Pancreas (tissue), 10 donors: Measurements from ENCODE around the gene R3HDML. TPM values are rescaled to one million over a fixed set of nuclear protein-coding genes. Genes with fewer than 3 reads are reported as not detected.
A peak's percentile ranks its signal among the peaks of the same experiment; 100 is the strongest.

ENCODE experiments used
- ATAC-seq, 4 donors: fragments of 200-7000 bp; cut with Tn5 transposase; one replicate each; pipeline versions ENCODE4 v1.8.0 to v1.9.1; 2020; ENCODE audit warnings: mild to moderate bottlenecking in 4 of 4, moderate library complexity in 4 of 4
- DNase-seq, 6 donors: peaks; one replicate each; pipeline ENCODE4 v3.0.0-alpha.2; 2020
- FAIRE-seq: peaks from 2 replicates; lab custom pipeline; 2012; peaks lifted over from hg19 to GRCh38; lab: Jason Lieb, UNC
- H3K27ac ChIP-seq, 4 donors: fragments of 200-600 bp; sonication (generic); 1 replicate in 3 of 4; 2 replicates in 1 of 4; pipeline versions ENCODE4 v1.5.0 to v1.8.0; 2020
- H3K27me3 ChIP-seq, 4 donors: fragments of 200-600 bp; one replicate each; pipeline ENCODE4 v1.8.0; 2021
- H3K36me3 ChIP-seq, 3 donors: fragments of 200-600 bp; sonication (generic) in 1 of 3; one replicate each; pipeline versions ENCODE4 v1.5.0 to v1.8.0; 2020 to 2021
- H3K4me1 ChIP-seq, 3 donors: fragments of 200-600 bp; one replicate each; pipeline ENCODE4 v1.8.0; 2021
- H3K4me3 ChIP-seq, 4 donors: fragments of 200-600 bp; sonication (generic) in 2 of 4; one replicate each; pipeline versions ENCODE4 v1.5.0 to v1.8.0; 2020 to 2021
- H3K9me3 ChIP-seq, 4 donors: fragments of 200-600 bp; one replicate each; pipeline ENCODE4 v1.8.0; 2021
- WGBS, 2 donors: extraction: QIAGEN DNeasy Blood & Tissue Kit; methylation state at CpG; one replicate each; pipeline ENCODE4 v1.1.7; 2013; 5-methylcytosine and 5-hydroxymethylcytosine counted together
- intact Hi-C, 3 donors: fragments of 100-400 bp; cut with DNase I; formaldehyde crosslinking; loops; one replicate each; pipeline versions ENCODE4 v1.11.1 to v1.14.2; 2022
- polyA plus RNA-seq, 2 donors: library from polyadenylated mRNA; stranded (reverse); fragments of 200-250 nt; gene quantifications; one replicate each; pipeline ENCODE4 v1.2.3, GENCODE V29; 2013
- total RNA-seq, 6 donors: library from RNA; stranded (reverse); fragmentation: NEBNext Ultra II Directional in 4 of 6; extraction: Animal tissue kit (Norgen Biotek cat#: 25700) in 4 of 6; gene quantifications; one replicate each; pipeline versions ENCODE4 v1.2.1 to v1.2.4, GENCODE V29; 2021 to 2023
- TF ChIP-seq, protein P1 (sequence below), 4 donors: fragments of 200-600 bp; sonication (generic) in 3 of 4; IDR thresholded peaks; one replicate each; pipeline versions ENCODE4 v1.5.0 to v1.8.0; 2021; ENCODE audit warnings: antibody characterized with exemption in 4 of 4
- donor health status: healthy with polysubstance abuse.
- donor health status: DM: no; HTN: no; CAD: no; lungs with moderate emphysema.
- donor health status: DM: no; HTN: no; CAD: no.
- donor health status: control.
- donor health status: control.
- donor health status: Bipolar disorder and iron deficiency.
- donor health status: DM: yes; HTN: yes; CAD: no.
- donor health status: DM: no; HTN: no; CAD: no.
- donor health status: DM: no; HTN: no; CAD: no.
- donor health status: DM: yes; HTN: yes; CAD: no.

R3HDML gene, protein sequence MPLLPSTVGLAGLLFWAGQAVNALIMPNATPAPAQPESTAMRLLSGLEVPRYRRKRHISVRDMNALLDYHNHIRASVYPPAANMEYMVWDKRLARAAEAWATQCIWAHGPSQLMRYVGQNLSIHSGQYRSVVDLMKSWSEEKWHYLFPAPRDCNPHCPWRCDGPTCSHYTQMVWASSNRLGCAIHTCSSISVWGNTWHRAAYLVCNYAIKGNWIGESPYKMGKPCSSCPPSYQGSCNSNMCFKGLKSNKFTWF
- total RNA-seq (not detected), polyA plus RNA-seq (not detected)

DNA sequence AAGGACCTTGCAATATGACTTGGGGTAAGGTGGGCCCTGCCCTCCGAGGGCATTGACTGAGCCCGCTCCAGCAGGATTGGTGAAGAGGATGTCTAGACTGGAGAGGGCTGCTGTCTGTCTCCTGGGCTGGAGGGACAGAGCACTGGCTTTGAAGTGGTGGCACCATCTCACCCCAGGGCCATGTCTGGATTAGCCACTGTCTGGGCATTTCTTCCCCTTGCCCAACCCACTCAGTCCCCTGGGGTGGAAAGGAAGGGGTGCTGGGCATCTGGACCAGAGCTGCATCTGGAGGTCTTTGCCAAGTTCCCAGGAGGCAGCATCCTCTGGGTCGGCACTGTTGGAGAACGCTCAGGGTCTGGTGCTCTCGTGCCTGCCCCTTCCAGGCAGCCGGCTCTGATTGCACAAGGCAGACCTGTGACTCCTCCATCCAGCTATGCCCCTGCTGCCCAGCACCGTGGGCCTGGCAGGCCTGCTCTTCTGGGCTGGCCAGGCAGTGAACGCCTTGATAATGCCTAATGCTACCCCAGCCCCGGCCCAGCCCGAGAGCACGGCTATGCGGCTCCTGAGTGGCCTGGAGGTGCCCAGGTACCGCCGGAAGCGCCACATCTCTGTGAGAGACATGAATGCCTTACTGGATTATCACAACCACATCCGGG is at the start of gene R3HDML:
R3HDML (plus strand) TSS at position 319 of the 656 bp plus-strand sequence; CDS start at position 434, 115 bp downstream.
- Histone ChIP-seq H3K9me3 (no peaks in the 10 kb centered on the region), H3K27me3 (no peaks in the 10 kb centered on the region), H3K36me3 (no peaks in the 10 kb centered on the region), H3K4me1 (peaks cover 0 to 3% (median 0%) of the 10 kb centered on the region in 3 donors), H3K4me3 (no peak within 1 kb of the TSS), H3K27ac (no peak within 1 kb of the TSS)
- intact Hi-C loops, result no loop called here
- no peak for FAIRE-seq
- DNase-seq, result peak in 2 of 6 donors; percentile 47 to 55
- TF ChIP-seq, protein P1, sequence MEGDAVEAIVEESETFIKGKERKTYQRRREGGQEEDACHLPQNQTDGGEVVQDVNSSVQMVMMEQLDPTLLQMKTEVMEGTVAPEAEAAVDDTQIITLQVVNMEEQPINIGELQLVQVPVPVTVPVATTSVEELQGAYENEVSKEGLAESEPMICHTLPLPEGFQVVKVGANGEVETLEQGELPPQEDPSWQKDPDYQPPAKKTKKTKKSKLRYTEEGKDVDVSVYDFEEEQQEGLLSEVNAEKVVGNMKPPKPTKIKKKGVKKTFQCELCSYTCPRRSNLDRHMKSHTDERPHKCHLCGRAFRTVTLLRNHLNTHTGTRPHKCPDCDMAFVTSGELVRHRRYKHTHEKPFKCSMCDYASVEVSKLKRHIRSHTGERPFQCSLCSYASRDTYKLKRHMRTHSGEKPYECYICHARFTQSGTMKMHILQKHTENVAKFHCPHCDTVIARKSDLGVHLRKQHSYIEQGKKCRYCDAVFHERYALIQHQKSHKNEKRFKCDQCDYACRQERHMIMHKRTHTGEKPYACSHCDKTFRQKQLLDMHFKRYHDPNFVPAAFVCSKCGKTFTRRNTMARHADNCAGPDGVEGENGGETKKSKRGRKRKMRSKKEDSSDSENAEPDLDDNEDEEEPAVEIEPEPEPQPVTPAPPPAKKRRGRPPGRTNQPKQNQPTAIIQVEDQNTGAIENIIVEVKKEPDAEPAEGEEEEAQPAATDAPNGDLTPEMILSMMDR (IDR thresholded peaks at IDR 0.05), result no peak
- ATAC-seq, result no peak
- 85% methylated on average over 16 of the region's 16 CpGs for WGBS, 2 donors

DNA sequence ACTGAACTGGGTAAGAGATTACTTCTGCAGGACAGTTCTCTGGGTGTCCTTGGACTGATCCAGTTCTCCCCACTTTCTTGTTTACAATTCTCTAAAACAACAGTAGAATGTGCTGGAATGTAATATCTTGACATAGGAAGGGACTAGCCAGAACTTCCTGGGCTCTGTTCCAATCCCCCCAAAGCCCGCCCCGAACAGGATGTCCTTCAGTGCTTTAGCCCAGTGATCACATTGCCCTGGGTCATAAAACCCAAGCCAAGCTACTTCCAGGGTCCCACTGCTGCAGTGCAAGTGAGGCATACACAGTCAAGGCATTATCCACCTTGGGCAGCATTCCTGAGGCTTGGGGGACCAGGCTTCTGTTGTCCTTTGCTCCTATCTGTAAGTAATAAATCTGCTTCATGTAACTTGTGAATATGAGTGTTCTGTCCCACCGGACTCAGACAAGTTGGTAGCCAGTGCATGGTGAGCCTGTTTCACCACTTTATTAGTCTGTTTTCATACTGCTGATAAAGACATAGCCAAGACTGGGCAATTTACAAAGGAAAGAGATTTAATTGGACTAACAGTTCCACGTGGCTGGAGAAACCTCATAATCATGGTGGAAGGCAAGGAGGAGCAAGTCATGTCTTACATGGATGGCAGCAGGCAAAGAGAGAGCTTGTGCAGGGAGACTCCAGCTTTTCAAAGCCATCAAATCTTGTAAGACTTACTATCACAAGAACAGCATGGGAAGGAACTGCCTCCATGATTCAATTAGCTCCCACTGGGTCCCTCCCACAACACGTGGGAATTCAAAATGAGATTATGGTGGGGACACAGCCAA is 49.4 kb upstream of the R3HDML start:
- peak overlapping the region in 1 of 4 donors; percentile 21 for H3K27ac ChIP-seq
- H3K9me3 ChIP-seq, result no peaks in the 10 kb centered on the region
- H3K36me3 ChIP-seq, result no peaks in the 10 kb centered on the region
- DNase-seq (peak in 1 of 6 donors; percentile 53), ATAC-seq (peak in 3 of 4 donors; percentile 58 to 93 (median 65)), FAIRE-seq (no peak)
- no peaks in the 10 kb centered on the region for H3K4me1 ChIP-seq
- no peak overlapping the region for H3K4me3 ChIP-seq
- intact Hi-C loops, result no loop called here
- WGBS, 2 donors, result 53 to 65% methylated on average over 5 of the region's 5 CpGs
- TF ChIP-seq, protein P1 (IDR thresholded peaks at IDR 0.05), result no peak
- H3K27me3 ChIP-seq, result no peaks in the 10 kb centered on the region

DNA sequence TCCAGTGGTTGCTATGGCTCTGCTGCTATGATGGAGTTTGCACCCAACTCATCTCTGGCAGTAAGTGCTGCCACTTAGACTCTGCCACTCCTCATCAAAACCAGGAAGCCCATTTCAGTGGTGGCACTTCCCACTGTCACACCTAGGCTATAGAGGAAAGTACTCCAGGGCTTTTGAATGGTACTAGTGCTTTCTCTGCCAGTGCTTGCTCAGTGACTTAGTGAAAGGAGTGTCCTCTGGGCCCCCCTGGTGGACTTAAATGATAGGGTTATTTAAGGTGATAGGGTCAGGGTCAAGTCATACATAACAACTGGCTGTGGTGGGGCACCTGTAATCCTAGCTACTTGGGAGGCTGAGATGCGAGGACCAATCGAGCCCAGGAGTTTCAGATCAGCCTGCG is 48.6 kb upstream of the R3HDML start:
- H3K27ac ChIP-seq, result no peak overlapping the region
- H3K4me3 ChIP-seq, result no peak overlapping the region
- H3K27me3 ChIP-seq, result no peaks in the 10 kb centered on the region
- H3K4me1 ChIP-seq, result no peaks in the 10 kb centered on the region
- TF ChIP-seq, protein P1 (IDR thresholded peaks at IDR 0.05), result no peak
- H3K36me3 ChIP-seq, result no peaks in the 10 kb centered on the region
- ATAC-seq (no peak), FAIRE-seq (no peak), DNase-seq (no peak)
- 98 to 100% methylated on average over 3 of the region's 3 CpGs for WGBS, 2 donors
- H3K9me3 ChIP-seq, result no peaks in the 10 kb centered on the region
- intact Hi-C loops, result no loop called here

DNA sequence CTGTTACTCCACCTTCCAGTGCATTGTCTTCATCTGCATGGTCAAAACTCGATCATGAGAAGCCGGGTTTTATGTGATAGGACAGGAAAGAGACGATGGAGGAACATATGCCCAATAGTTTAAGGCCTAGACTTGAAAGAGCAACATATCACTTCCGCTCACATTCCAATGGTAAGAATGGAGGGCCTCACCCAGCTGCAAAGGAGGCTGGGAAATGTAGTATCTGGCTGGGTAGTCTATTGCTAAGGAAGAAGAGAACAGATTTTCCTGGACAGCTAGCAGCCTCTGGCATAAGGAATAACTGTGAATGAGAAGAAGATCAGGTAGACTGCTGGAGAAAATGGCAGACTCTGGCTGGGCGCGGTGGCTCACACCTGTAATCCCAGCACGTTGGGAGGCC is 45.1 kb upstream of the R3HDML start:
- no peak overlapping the region for H3K4me3 ChIP-seq
- H3K4me1 ChIP-seq, result no peaks in the 10 kb centered on the region
- 94 to 95% methylated on average over 7 of the region's 7 CpGs for WGBS, 2 donors
- FAIRE-seq, result no peak
- TF ChIP-seq, protein P1 (IDR thresholded peaks at IDR 0.05), result no peak
- no peak overlapping the region for H3K27ac ChIP-seq
- no peak for ATAC-seq
- intact Hi-C loops, result no loop called here
- H3K9me3 ChIP-seq, result no peaks in the 10 kb centered on the region
- no peaks in the 10 kb centered on the region for H3K36me3 ChIP-seq
- no peaks in the 10 kb centered on the region for H3K27me3 ChIP-seq
- no peak for DNase-seq
